ENCODE results near the gene RBFOX1.

The RBFOX1 gene

GRCh38 chr16:7400117-7400890 is 67.7 kb downstream of the RBFOX1 start:
- Histone ChIP-seq H3K36me3 (ENCODE audit: control insufficient read depth in 2 of 2, insufficient read depth in 2 of 2, low read length in 2 of 2) (no peaks in the 10 kb centered on the region), H3K9me3 (ENCODE audit: control insufficient read depth in 2 of 2, low read length in 2 of 2) (no peaks in the 10 kb centered on the region), H3K27me3 (ENCODE audit: control insufficient read depth in 2 of 2, insufficient read depth in 2 of 2, low read length in 2 of 2) (no peaks in the 10 kb centered on the region), H3K4me1 (ENCODE audit: control insufficient read depth in 2 of 2, insufficient read depth in 2 of 2, low read length in 2 of 2) (no peaks in the 10 kb centered on the region), H3K4me3 (ENCODE audit: low read length in 2 of 2) (no peak overlapping the region), H3K27ac (ENCODE audit: low read depth in 2 of 2, low read length in 2 of 2) (no peak overlapping the region), H3K9ac (ENCODE audit: low read depth in 1 of 2, low read length in 2 of 2) (no peak overlapping the region)

- H3K9me3 ChIP-seq (ENCODE audit: control insufficient read depth in 2 of 2, low read length in 2 of 2) = no peaks in the 10 kb centered on the region
- H3K4me1 ChIP-seq (ENCODE audit: control insufficient read depth in 2 of 2, insufficient read depth in 2 of 2, low read length in 2 of 2) = no peaks in the 10 kb centered on the region
- no peak overlapping the region for H3K27ac ChIP-seq (ENCODE audit: low read depth in 2 of 2, low read length in 2 of 2)
- H3K27me3 ChIP-seq (ENCODE audit: control insufficient read depth in 2 of 2, insufficient read depth in 2 of 2, low read length in 2 of 2) = no peaks in the 10 kb centered on the region
- no peaks in the 10 kb centered on the region for H3K36me3 ChIP-seq (ENCODE audit: control insufficient read depth in 2 of 2, insufficient read depth in 2 of 2, low read length in 2 of 2)
- H3K9ac ChIP-seq (ENCODE audit: low read depth in 1 of 2, low read length in 2 of 2) = no peak overlapping the region
- no peak overlapping the region for H3K4me3 ChIP-seq (ENCODE audit: low read length in 2 of 2)
Measured at GRCh38 chr16:7404217-7404616, 71.6 kb downstream of the RBFOX1 start.

GRCh38 chr16:7405166-7405565 is 72.5 kb downstream of the RBFOX1 start:
- Histone ChIP-seq H3K4me1 (ENCODE audit: control insufficient read depth in 2 of 2, insufficient read depth in 2 of 2, low read length in 2 of 2) (no peaks in the 10 kb centered on the region), H3K9ac (ENCODE audit: low read depth in 1 of 2, low read length in 2 of 2) (no peak overlapping the region), H3K27ac (ENCODE audit: low read depth in 2 of 2, low read length in 2 of 2) (no peak overlapping the region), H3K4me3 (ENCODE audit: low read length in 2 of 2) (no peak overlapping the region), H3K27me3 (ENCODE audit: control insufficient read depth in 2 of 2, insufficient read depth in 2 of 2, low read length in 2 of 2) (no peaks in the 10 kb centered on the region), H3K9me3 (ENCODE audit: control insufficient read depth in 2 of 2, low read length in 2 of 2) (no peaks in the 10 kb centered on the region), H3K36me3 (ENCODE audit: control insufficient read depth in 2 of 2, insufficient read depth in 2 of 2, low read length in 2 of 2) (no peaks in the 10 kb centered on the region)

- Histone ChIP-seq H3K4me1 (ENCODE audit: control insufficient read depth in 2 of 2, insufficient read depth in 2 of 2, low read length in 2 of 2) (no peaks in the 10 kb centered on the region), H3K4me3 (ENCODE audit: low read length in 2 of 2) (no peak overlapping the region)
Measured at GRCh38 chr16:7408700-7409365, 76.2 kb downstream of the RBFOX1 start.

GRCh38 chr16:7419441-7419840 is 86.8 kb downstream of the RBFOX1 start:
- Histone ChIP-seq H3K4me1 (ENCODE audit: control insufficient read depth in 2 of 2, insufficient read depth in 2 of 2, low read length in 2 of 2) (no peaks in the 10 kb centered on the region), H3K36me3 (ENCODE audit: control insufficient read depth in 2 of 2, insufficient read depth in 2 of 2, low read length in 2 of 2) (no peaks in the 10 kb centered on the region), H3K4me3 (ENCODE audit: low read length in 2 of 2) (no peak overlapping the region)

More at GRCh38 chr16:7408700-7409365, 76.2 kb downstream of the RBFOX1 start:
- Histone ChIP-seq H3K36me3 (ENCODE audit: control insufficient read depth in 2 of 2, insufficient read depth in 2 of 2, low read length in 2 of 2) (no peaks in the 10 kb centered on the region), H3K27me3 (ENCODE audit: control insufficient read depth in 2 of 2, insufficient read depth in 2 of 2, low read length in 2 of 2) (no peaks in the 10 kb centered on the region), H3K27ac (ENCODE audit: low read depth in 2 of 2, low read length in 2 of 2) (no peak overlapping the region), H3K9ac (ENCODE audit: low read depth in 1 of 2, low read length in 2 of 2) (no peak overlapping the region), H3K9me3 (ENCODE audit: control insufficient read depth in 2 of 2, low read length in 2 of 2) (no peaks in the 10 kb centered on the region)

GRCh38 chr16:7420079-7420478 is 87.4 kb downstream of the RBFOX1 start:
- Histone ChIP-seq H3K4me1 (ENCODE audit: control insufficient read depth in 2 of 2, insufficient read depth in 2 of 2, low read length in 2 of 2) (no peaks in the 10 kb centered on the region), H3K9me3 (ENCODE audit: control insufficient read depth in 2 of 2, low read length in 2 of 2) (no peaks in the 10 kb centered on the region), H3K36me3 (ENCODE audit: control insufficient read depth in 2 of 2, insufficient read depth in 2 of 2, low read length in 2 of 2) (no peaks in the 10 kb centered on the region), H3K27ac (ENCODE audit: low read depth in 2 of 2, low read length in 2 of 2) (no peak overlapping the region), H3K4me3 (ENCODE audit: low read length in 2 of 2) (no peak overlapping the region), H3K9ac (ENCODE audit: low read depth in 1 of 2, low read length in 2 of 2) (no peak overlapping the region), H3K27me3 (ENCODE audit: control insufficient read depth in 2 of 2, insufficient read depth in 2 of 2, low read length in 2 of 2) (no peaks in the 10 kb centered on the region)

More at GRCh38 chr16:7419441-7419840, 86.8 kb downstream of the RBFOX1 start:
- no peaks in the 10 kb centered on the region for H3K9me3 ChIP-seq (ENCODE audit: control insufficient read depth in 2 of 2, low read length in 2 of 2)
- no peak overlapping the region for H3K27ac ChIP-seq (ENCODE audit: low read depth in 2 of 2, low read length in 2 of 2)
- no peak overlapping the region for H3K9ac ChIP-seq (ENCODE audit: low read depth in 1 of 2, low read length in 2 of 2)
- no peaks in the 10 kb centered on the region for H3K27me3 ChIP-seq (ENCODE audit: control insufficient read depth in 2 of 2, insufficient read depth in 2 of 2, low read length in 2 of 2)

- Histone ChIP-seq H3K9me3 (ENCODE audit: control insufficient read depth in 2 of 2, low read length in 2 of 2) (no peaks in the 10 kb centered on the region), H3K9ac (ENCODE audit: low read depth in 1 of 2, low read length in 2 of 2) (no peak overlapping the region), H3K4me3 (ENCODE audit: low read length in 2 of 2) (no peak overlapping the region), H3K4me1 (ENCODE audit: control insufficient read depth in 2 of 2, insufficient read depth in 2 of 2, low read length in 2 of 2) (no peaks in the 10 kb centered on the region), H3K27me3 (ENCODE audit: control insufficient read depth in 2 of 2, insufficient read depth in 2 of 2, low read length in 2 of 2) (no peaks in the 10 kb centered on the region), H3K36me3 (ENCODE audit: control insufficient read depth in 2 of 2, insufficient read depth in 2 of 2, low read length in 2 of 2) (no peaks in the 10 kb centered on the region), H3K27ac (ENCODE audit: low read depth in 2 of 2, low read length in 2 of 2) (no peak overlapping the region)
Measured at GRCh38 chr16:7420843-7421242, 88.2 kb downstream of the RBFOX1 start.

GRCh38 chr16:7421578-7421977 is 88.9 kb downstream of the RBFOX1 start:
- no peaks in the 10 kb centered on the region for H3K36me3 ChIP-seq (ENCODE audit: control insufficient read depth in 2 of 2, insufficient read depth in 2 of 2, low read length in 2 of 2)
- no peak overlapping the region for H3K4me3 ChIP-seq (ENCODE audit: low read length in 2 of 2)
- no peak overlapping the region for H3K9ac ChIP-seq (ENCODE audit: low read depth in 1 of 2, low read length in 2 of 2)
- H3K27ac ChIP-seq (ENCODE audit: low read depth in 2 of 2, low read length in 2 of 2) = no peak overlapping the region
- no peaks in the 10 kb centered on the region for H3K4me1 ChIP-seq (ENCODE audit: control insufficient read depth in 2 of 2, insufficient read depth in 2 of 2, low read length in 2 of 2)
- H3K27me3 ChIP-seq (ENCODE audit: control insufficient read depth in 2 of 2, insufficient read depth in 2 of 2, low read length in 2 of 2) = no peaks in the 10 kb centered on the region
- no peaks in the 10 kb centered on the region for H3K9me3 ChIP-seq (ENCODE audit: control insufficient read depth in 2 of 2, low read length in 2 of 2)

- Histone ChIP-seq H3K36me3 (ENCODE audit: control insufficient read depth in 2 of 2, insufficient read depth in 2 of 2, low read length in 2 of 2) (no peaks in the 10 kb centered on the region), H3K4me3 (ENCODE audit: low read length in 2 of 2) (no peak overlapping the region), H3K4me1 (ENCODE audit: control insufficient read depth in 2 of 2, insufficient read depth in 2 of 2, low read length in 2 of 2) (no peaks in the 10 kb centered on the region), H3K27me3 (ENCODE audit: control insufficient read depth in 2 of 2, insufficient read depth in 2 of 2, low read length in 2 of 2) (no peaks in the 10 kb centered on the region), H3K27ac (ENCODE audit: low read depth in 2 of 2, low read length in 2 of 2) (no peak overlapping the region), H3K9me3 (ENCODE audit: control insufficient read depth in 2 of 2, low read length in 2 of 2) (no peaks in the 10 kb centered on the region), H3K9ac (ENCODE audit: low read depth in 1 of 2, low read length in 2 of 2) (no peak overlapping the region)
Measured at GRCh38 chr16:7422036-7422888, 89.6 kb downstream of the RBFOX1 start.

Measured in mucosa of rectum (tissue), 2 donors.